Esophagus (tissue), 2 donors: Measurements from ENCODE around the gene CACNB4. TPM values are rescaled to one million over a fixed set of nuclear protein-coding genes. Genes with fewer than 3 reads are reported as not detected.
"Not testable (repeated sequence)": the region's sequence is repeated elsewhere in the genome, so short reads cannot be mapped to it uniquely, and the experiment has no call there.

Source experiments
- H3K27ac ChIP-seq, 2 donors: one replicate each; pipeline ENCODE4 v1.5.1; 2013; ENCODE audit warnings: low read depth in 2 of 2, mild to moderate bottlenecking in 2 of 2, inconsistent platforms in 1 of 2, low read length in 1 of 2, moderate library complexity in 1 of 2
- H3K27me3 ChIP-seq, 2 donors: one replicate each; pipeline ENCODE4 v1.6.1; 2013; ENCODE audit warnings: low read length in 2 of 2, control low read depth in 1 of 2, mild to moderate bottlenecking in 1 of 2; ENCODE audit not compliant: insufficient read depth in 2 of 2, control insufficient read depth in 1 of 2
- H3K36me3 ChIP-seq, 2 donors: one replicate each; pipeline ENCODE4 v1.6.1; 2013; ENCODE audit warnings: low read length in 1 of 2; ENCODE audit not compliant: control insufficient read depth in 2 of 2, insufficient read depth in 2 of 2
- H3K4me1 ChIP-seq, 2 donors: one replicate each; pipeline ENCODE4 v1.6.1; 2013; ENCODE audit warnings: low read length in 1 of 2; ENCODE audit not compliant: control insufficient read depth in 2 of 2, insufficient read depth in 2 of 2
- H3K4me3 ChIP-seq, 2 donors: one replicate each; pipeline ENCODE4 v1.5.1; 2013; ENCODE audit warnings: low read length in 2 of 2, mild to moderate bottlenecking in 2 of 2, low read depth in 1 of 2, moderate library complexity in 1 of 2
- H3K9me3 ChIP-seq, 2 donors: one replicate each; pipeline ENCODE4 v1.6.1; 2013; ENCODE audit warnings: mild to moderate bottlenecking in 2 of 2, low read depth in 1 of 2, low read length in 1 of 2, moderate library complexity in 1 of 2; ENCODE audit not compliant: control insufficient read depth in 2 of 2, insufficient read depth in 1 of 2
- WGBS, 2 donors: extraction: QIAGEN DNeasy Blood & Tissue Kit; methylation state at CpG; one replicate each; pipeline ENCODE4 v1.1.7; 2013; 5-methylcytosine and 5-hydroxymethylcytosine counted together
- polyA plus RNA-seq, 2 donors: library from polyadenylated mRNA; stranded (reverse); fragments of 200-250 nt; gene quantifications; one replicate each; pipeline ENCODE4 v1.2.3, GENCODE V29; 2013
- donor health status: healthy with polysubstance abuse.
- donor health status: Bipolar disorder and iron deficiency.

Gene CACNB4
- polyA plus RNA-seq, 2 donors = 1.2 to 1.3 TPM

DNA sequence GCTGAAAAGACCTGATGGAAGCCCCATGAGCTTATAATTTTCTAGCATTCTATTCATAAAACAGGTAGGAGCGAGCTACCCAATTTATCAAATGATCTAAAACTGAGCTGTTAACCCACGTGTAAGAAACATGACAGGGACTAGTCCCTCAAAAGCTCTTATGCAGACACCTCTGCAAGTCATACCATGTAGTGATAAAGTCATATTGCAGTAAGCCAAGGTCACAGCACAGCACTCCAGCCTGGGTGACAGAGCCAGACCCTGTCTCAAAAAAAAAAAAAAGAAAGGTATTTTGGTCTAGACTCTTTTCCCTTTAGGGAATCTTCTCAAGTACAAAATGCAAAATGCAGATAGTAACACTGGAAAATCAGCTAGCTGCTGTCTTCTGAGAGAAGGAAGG is 211.7 kb downstream of the CACNB4 start:
- H3K27ac ChIP-seq = no peak overlapping the region

GRCh38 chr2:151886241-151886640 is 212.6 kb downstream of the CACNB4 start:
- WGBS, 2 donors = 77 to 78% methylated on average over 1 of the region's 1 CpG

More for the DNA sequence above, 211.7 kb downstream of the CACNB4 start:
- no peaks in the 10 kb centered on the region for H3K36me3 ChIP-seq
- no peak overlapping the region for H3K4me3 ChIP-seq
- H3K9me3 ChIP-seq = no peaks in the 10 kb centered on the region
- no peaks in the 10 kb centered on the region for H3K27me3 ChIP-seq
- 67 to 74% methylated on average over 2 of the region's 2 CpGs for WGBS, 2 donors
- H3K4me1 ChIP-seq = no peaks in the 10 kb centered on the region

GRCh38 chr2:151882786-151883445 is 215.9 kb downstream of the CACNB4 start:
- 89 to 92% methylated on average over 10 of the region's 10 CpGs for WGBS, 2 donors
- H3K27ac ChIP-seq = no peak overlapping the region

More at GRCh38 chr2:151886241-151886640, 212.6 kb downstream of the CACNB4 start:
- Histone ChIP-seq H3K27ac (peak overlapping the region in 1 of 2 donors; percentile 47), H3K4me1 (no peaks in the 10 kb centered on the region), H3K9me3 (no peaks in the 10 kb centered on the region), H3K27me3 (no peaks in the 10 kb centered on the region), H3K36me3 (no peaks in the 10 kb centered on the region), H3K4me3 (no peak overlapping the region)

DNA sequence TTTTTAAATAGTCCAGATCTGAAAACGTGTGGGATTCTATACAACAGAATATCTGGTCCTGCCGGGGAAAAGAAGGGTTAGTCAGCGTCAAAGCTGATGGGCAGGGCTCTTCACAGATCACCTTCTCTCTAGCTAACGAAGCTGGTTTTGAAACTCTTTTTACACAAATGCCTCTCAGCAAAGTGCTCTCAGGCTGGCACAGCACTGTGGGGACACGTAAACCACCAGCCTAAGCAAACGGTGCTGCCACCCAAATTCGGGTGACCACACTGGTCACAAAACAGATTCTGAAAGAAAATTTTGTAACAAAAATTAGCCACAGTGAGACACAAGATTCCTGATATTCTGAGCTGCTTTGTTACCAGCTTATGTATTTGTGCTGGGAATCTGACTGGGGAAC is 217.5 kb downstream of the CACNB4 start:
- no peaks in the 10 kb centered on the region for H3K9me3 ChIP-seq
- H3K4me1 ChIP-seq = no peaks in the 10 kb centered on the region
- H3K4me3 ChIP-seq = no peak overlapping the region
- 81 to 85% methylated on average over 7 of the region's 7 CpGs for WGBS, 2 donors
- no peak overlapping the region for H3K27ac ChIP-seq
- H3K36me3 ChIP-seq = no peaks in the 10 kb centered on the region
- H3K27me3 ChIP-seq = no peaks in the 10 kb centered on the region

More at GRCh38 chr2:151882786-151883445, 215.9 kb downstream of the CACNB4 start:
- H3K9me3 ChIP-seq = no peaks in the 10 kb centered on the region
- no peaks in the 10 kb centered on the region for H3K36me3 ChIP-seq
- H3K4me1 ChIP-seq = no peaks in the 10 kb centered on the region
- no peaks in the 10 kb centered on the region for H3K27me3 ChIP-seq
- H3K4me3 ChIP-seq = no peak overlapping the region

DNA sequence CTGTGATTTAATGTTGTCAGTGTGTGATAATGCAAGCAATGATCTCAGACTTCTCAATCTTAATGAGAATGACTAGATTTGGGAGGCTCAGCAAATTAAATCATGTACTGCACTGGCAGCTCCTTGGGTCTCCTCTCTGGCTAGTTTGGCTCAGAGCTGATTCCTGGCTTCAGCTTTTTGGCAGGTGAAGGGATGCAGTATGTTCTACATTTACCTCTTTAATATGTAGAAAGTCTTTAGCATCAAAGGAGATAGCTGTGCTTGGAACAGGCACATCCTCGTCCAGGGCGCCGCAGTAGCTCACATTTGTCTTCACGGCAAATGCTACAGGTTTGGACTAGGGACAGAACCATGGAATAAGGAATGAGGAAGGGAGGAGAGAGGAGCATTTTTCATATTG is 218.3 kb downstream of the CACNB4 start:
- Histone ChIP-seq H3K27ac (no peak overlapping the region), H3K36me3 (no peaks in the 10 kb centered on the region), H3K27me3 (no peaks in the 10 kb centered on the region), H3K9me3 (no peaks in the 10 kb centered on the region), H3K4me3 (no peak overlapping the region), H3K4me1 (no peaks in the 10 kb centered on the region)
- WGBS, 2 donors = 97 to 99% methylated on average over 4 of the region's 4 CpGs

DNA sequence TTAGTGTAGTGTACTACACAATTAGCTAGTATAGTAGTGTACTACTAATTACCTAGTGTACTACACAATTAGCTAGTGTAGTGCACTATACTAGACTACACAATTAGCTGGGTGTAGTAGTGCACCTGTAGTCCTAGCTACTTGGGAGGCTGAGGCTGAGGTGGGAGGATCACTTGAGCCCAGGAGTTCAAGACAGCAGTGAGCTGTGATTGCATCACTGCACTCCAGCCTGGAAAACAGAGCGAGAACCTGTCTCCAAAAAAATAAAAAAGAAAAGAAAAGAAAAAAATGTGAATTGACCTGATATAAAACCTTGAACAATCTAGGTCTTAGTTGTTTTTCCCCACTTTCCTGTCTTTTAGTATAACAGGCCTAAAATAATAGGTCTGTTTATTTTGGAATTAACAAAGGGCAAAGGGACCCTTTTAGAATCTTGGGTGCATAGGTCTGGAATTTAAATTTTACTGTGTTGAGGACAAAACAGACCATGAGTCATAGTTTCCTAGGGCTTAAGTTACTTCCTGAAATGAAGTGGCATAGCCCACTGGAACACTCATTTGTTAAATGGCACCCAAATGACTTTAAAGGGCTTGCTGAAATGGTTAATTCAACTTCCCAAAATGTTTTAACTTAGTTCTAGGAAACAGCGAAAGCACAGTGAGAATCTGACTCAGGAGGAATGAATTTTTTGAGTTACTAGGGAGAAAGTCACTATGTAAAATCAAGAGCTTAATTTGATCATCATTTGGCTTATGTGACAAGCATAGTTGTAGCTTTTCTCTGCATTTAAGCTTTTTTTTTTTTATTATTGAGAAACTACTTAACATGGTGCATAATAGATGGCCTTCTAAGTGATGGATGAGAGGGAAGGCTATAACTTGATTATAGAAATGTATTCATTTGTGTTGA is 219.9 kb downstream of the CACNB4 start:
- H3K4me3 ChIP-seq = no peak overlapping the region
- no peaks in the 10 kb centered on the region for H3K9me3 ChIP-seq
- no peaks in the 10 kb centered on the region for H3K36me3 ChIP-seq
- no peak overlapping the region for H3K27ac ChIP-seq
- WGBS, 2 donors = 75 to 76% methylated on average over 2 of the region's 2 CpGs
- H3K4me1 ChIP-seq = no peaks in the 10 kb centered on the region
- no peaks in the 10 kb centered on the region for H3K27me3 ChIP-seq

DNA sequence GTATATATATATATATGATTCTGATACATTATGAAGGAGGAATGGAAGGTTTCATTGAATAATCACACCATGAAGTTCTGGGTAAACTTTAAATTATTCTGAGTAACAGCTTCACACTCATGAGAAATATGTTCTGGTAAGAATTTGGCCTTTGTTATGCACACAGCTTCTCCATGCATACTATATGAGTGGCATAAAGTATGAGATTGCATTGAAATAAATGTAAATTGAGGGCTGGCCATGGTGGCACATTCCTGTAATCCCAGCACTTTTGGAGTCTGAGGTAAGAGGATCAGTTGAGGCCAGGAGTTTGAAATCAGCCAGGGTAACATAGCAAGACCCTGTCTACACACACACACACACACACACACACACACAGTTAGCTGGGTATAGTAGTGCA is 220.6 kb downstream of the CACNB4 start:
- Histone ChIP-seq H3K36me3 (no peaks in the 10 kb centered on the region), H3K27me3 (no peaks in the 10 kb centered on the region), H3K4me3 (no peak overlapping the region), H3K4me1 (no peaks in the 10 kb centered on the region), H3K9me3 (no peaks in the 10 kb centered on the region), H3K27ac (no peak overlapping the region)

DNA sequence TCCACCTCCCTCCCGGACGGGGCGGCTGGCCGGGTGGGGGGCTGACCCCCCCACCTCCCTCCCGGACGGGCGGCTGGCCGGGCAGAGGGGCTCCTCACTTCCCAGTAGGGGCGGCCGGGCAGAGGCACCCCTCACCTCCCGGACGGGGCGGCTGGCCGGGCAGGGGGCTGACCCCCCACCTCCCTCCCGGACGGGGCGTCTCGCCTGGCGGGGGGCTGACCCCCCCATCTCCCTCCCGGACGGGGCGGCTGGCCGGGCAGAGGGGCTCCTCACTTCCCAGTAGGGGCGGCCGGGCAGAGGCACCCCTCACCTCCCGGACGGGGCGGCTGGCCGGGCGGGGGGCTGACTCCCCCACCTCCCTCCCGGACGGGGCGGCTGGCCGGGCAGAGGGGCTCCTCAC is 223.2 kb downstream of the CACNB4 start:
- not testable (repeated sequence) for H3K36me3 ChIP-seq, H3K4me3 ChIP-seq, H3K4me1 ChIP-seq, H3K9me3 ChIP-seq, H3K27me3 ChIP-seq, H3K27ac ChIP-seq
- WGBS, 2 donors = 88 to 91% methylated on average over 8 to 23 of the region's 34 CpGs

DNA sequence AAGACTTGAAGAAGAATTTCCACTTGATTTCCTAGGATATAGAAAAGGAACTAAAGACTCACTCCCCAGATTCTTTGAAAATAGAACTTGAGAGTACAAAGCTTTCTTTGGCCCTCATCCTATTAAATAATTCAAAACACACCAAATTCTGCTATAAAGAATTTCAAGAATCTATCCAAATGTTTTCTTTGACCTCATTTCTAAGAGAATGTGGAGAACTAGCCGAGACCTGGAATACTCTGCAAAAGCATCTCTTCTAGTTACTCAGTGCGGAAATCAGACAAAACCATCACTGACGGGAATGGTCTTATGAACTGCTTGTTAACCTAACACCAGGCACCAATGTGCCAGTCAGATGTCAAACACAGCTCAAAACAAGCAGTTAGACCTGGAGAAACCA is 226.4 kb downstream of the CACNB4 start:
- WGBS, 2 donors = 88 to 91% methylated on average over 3 of the region's 3 CpGs
- Histone ChIP-seq H3K4me1 (no peaks in the 10 kb centered on the region), H3K4me3 (no peak overlapping the region)

More for the DNA sequence above, 226.4 kb downstream of the CACNB4 start:
- Histone ChIP-seq H3K27me3 (no peaks in the 10 kb centered on the region), H3K27ac (no peak overlapping the region), H3K36me3 (no peaks in the 10 kb centered on the region), H3K9me3 (no peaks in the 10 kb centered on the region)
